GM12878 (cell line): Measurements from ENCODE around the gene PGBD5. TPM values are rescaled to one million over a fixed set of nuclear protein-coding genes. Genes with fewer than 3 reads are reported as not detected.

Source experiments
- ATAC-seq: fragments of 200-7000 bp; cut with Tn5 transposase; 3 replicates; pipeline ENCODE4 v1.9.1; 2020; ENCODE audit warnings: mild to moderate bottlenecking, moderate library complexity
- BruUV-seq: library from RNA; stranded (reverse); fragments of 400-500 nt; replicated peaks from 2 replicates; lab custom pipeline; 2021; lab: Mats Ljungman, UMichigan
- CTCF ChIA-PET: fragments of 300-600 bp; sonication (Branson Sonifier 250); formaldehyde crosslinking; extraction: SDS; loops from one replicate; lab custom pipeline; 2021; ENCODE audit warnings: inconsistent platforms; lab: Yijun Ruan, JAX
- POLR2A ChIA-PET: fragments of 350-600 bp; formaldehyde crosslinking; extraction: SDS; loops from one replicate; lab custom pipeline; 2021; ENCODE audit warnings: inconsistent platforms; lab: Charles Lee
- RAD21 ChIA-PET: fragments of 300-600 bp; sonication (Branson Sonifier 250); formaldehyde crosslinking; loops from one replicate; lab custom pipeline; 2023; ENCODE audit warnings: antibody characterized with exemption; ENCODE audit not compliant: unreplicated experiment; lab: Charles Lee
- SMC1A ChIA-PET: fragments of 300-600 bp; sonication (Branson Sonifier 250); formaldehyde crosslinking; loops from one replicate; lab custom pipeline; 2023; ENCODE audit not compliant: unreplicated experiment, uncharacterized antibody; lab: Charles Lee
- DNase-seq: peaks from one replicate; pipeline ENCODE4 v3.0.0-alpha.2; 2011; ENCODE audit warnings: low read depth, low spot score
- FAIRE-seq: peaks from 3 replicates; lab custom pipeline; 2011; peaks lifted over from hg19 to GRCh38; lab: Jason Lieb, UNC
- H2AFZ ChIP-seq: 2 replicates; pipeline ENCODE4 v1.6.0; 2011; ENCODE audit warnings: low read depth, low read length, control low read depth; ENCODE audit not compliant: control insufficient read depth
- H3K27ac ChIP-seq: 2 replicates; pipeline ENCODE4 v1.5.1; 2011; ENCODE audit warnings: control low read depth; ENCODE audit not compliant: control insufficient read depth, insufficient read depth
- H3K27me3 ChIP-seq, 2 experiments: replicated peaks in 1 of 2; 2 replicates each; pipeline versions ENCODE4 v1.6.0 to v1.6.1; 2011; ENCODE audit warnings: low read length in 1 of 2; ENCODE audit not compliant: control insufficient read depth in 2 of 2, insufficient read depth in 2 of 2
- H3K36me3 ChIP-seq, 2 experiments: 2 replicates each; pipeline ENCODE4 v1.5.1; 2011; ENCODE audit warnings: low read length in 1 of 2; ENCODE audit not compliant: control insufficient read depth in 2 of 2, insufficient read depth in 2 of 2
- H3K4me1 ChIP-seq: 2 replicates; pipeline ENCODE4 v1.6.1; 2011; ENCODE audit warnings: mild to moderate bottlenecking, low read length, moderate library complexity, mixed read lengths; ENCODE audit not compliant: control insufficient read depth, insufficient read depth
- H3K4me2 ChIP-seq: 2 replicates; pipeline ENCODE4 v1.6.0; 2011; ENCODE audit warnings: control low read depth; ENCODE audit not compliant: control insufficient read depth, insufficient read depth
- H3K4me3 ChIP-seq: fragments of 200-600 bp; sonication (generic); 2 replicates; pipeline ENCODE4 v1.5.1; 2016
- H3K79me2 ChIP-seq: 2 replicates; pipeline ENCODE4 v1.6.0; 2011; ENCODE audit warnings: low read length; ENCODE audit not compliant: control insufficient read depth, insufficient read depth
- H3K9ac ChIP-seq: 2 replicates; pipeline ENCODE4 v1.8.0; 2011; ENCODE audit warnings: low read length, control low read depth, mixed read lengths; ENCODE audit not compliant: control insufficient read depth, insufficient read depth
- H3K9me3 ChIP-seq: replicated peaks from 3 replicates; pipeline ENCODE4 v1.5.1; 2011; ENCODE audit warnings: mild to moderate bottlenecking, low read length; ENCODE audit not compliant: control insufficient read depth, insufficient read depth
- H4K20me1 ChIP-seq: 2 replicates; pipeline ENCODE4 v1.6.0; 2011; ENCODE audit not compliant: control insufficient read depth, insufficient read depth
- EZH2 ChIP-seq: IDR thresholded peaks from 2 replicates; pipeline ENCODE4 v1.6.1; 2012; ENCODE audit warnings: low read depth, mild to moderate bottlenecking, control low read depth, inconsistent platforms, low read length, borderline replicate concordance; ENCODE audit not compliant: control insufficient read depth
- IRF4 ChIP-seq: IDR thresholded peaks from 2 replicates; pipeline ENCODE4 v1.6.1; 2011; ENCODE audit warnings: low read depth, low read length
- TCF3 ChIP-seq: IDR thresholded peaks from 2 replicates; pipeline ENCODE4 v1.6.1; 2012; ENCODE audit warnings: low read depth, mild to moderate bottlenecking, low read length, borderline replicate concordance; ENCODE audit not compliant: insufficient read depth
- ZNF207 ChIP-seq: fragments of 450-650 bp; IDR thresholded peaks from 2 replicates; pipeline ENCODE4 v1.6.1; 2014; ENCODE audit warnings: antibody characterized with exemption, mild to moderate bottlenecking, borderline replicate concordance
- ZNF274 ChIP-seq: IDR thresholded peaks from one replicate; pipeline ENCODE4 v1.8.0; 2011; ENCODE audit not compliant: insufficient read length, insufficient read depth
- ZNF622 ChIP-seq: fragments of 450-650 bp; IDR thresholded peaks from 2 replicates; pipeline ENCODE4 v1.6.1; 2017; ENCODE audit warnings: mild to moderate bottlenecking, inconsistent platforms
- WGBS: methylation state at CpG from one replicate; pipeline ENCODE4 v1.1.6; 2016; ENCODE audit warnings: low lambda C conversion rate; ENCODE audit not compliant: insufficient replicate concordance, insufficient coverage; ENCODE audit errors: missing lambda C conversion rate; 5-methylcytosine and 5-hydroxymethylcytosine counted together
- in situ Hi-C: fragments of 300-500 bp; cut with MboI; formaldehyde crosslinking; loops from 9 replicates; pipeline ENCODE4 v1.14.3; 2018; ENCODE audit warnings: mixed read lengths
- intact Hi-C: fragments of 100-400 bp; cut with micrococcal nuclease; formaldehyde crosslinking; loops from one replicate; pipeline ENCODE4 v1.14.2; 2022; ENCODE audit not compliant: unreplicated experiment
- polyA plus RNA-seq, 11 experiments: library from polyadenylated mRNA; depleted of rRNA in 4 of 11; unstranded in 6 of 11; stranded (reverse) in 5 of 11; fragments of >200 nt; fragmentation: Nextera tagmentation in 4 of 11; fragmentation: Illumina TruSeq in 1 of 11; extraction: Ambion mirVana in 4 of 11; extraction: Trizol in 1 of 11; gene quantifications; 1 replicate in 1 of 11; 2 replicates in 10 of 11; pipeline versions ENCODE4 v1.2.1 to v1.2.3, GENCODE V29; 2011 to 2016; ENCODE audit warnings: inconsistent platforms in 2 of 11, missing spikeins in 2 of 11, low read depth in 1 of 11
- total RNA-seq, 4 experiments: library from RNA; depleted of rRNA in 3 of 4; stranded (reverse); fragments of >200 nt in 3 of 4; fragmentation: Illumina TruSeq in 1 of 4; extraction: Trizol in 1 of 4; gene quantifications; 2 replicates each; pipeline versions ENCODE4 v1.2.1 to v1.2.3, GENCODE V29; 2013 to 2021
- TF ChIP-seq, protein P1 (sequence below): fragments of 450-650 bp; formaldehyde crosslinking; IDR thresholded peaks from 2 replicates; pipeline ENCODE4 v1.4.0; 2022; ENCODE audit warnings: mild to moderate bottlenecking, moderate library complexity
- TF ChIP-seq, protein P2 (sequence below): fragments of 450-650 bp; IDR thresholded peaks from 2 replicates; pipeline ENCODE4 v1.6.1; 2017; ENCODE audit warnings: mild to moderate bottlenecking
- TF ChIP-seq, protein P3 (sequence below): IDR thresholded peaks from 2 replicates; pipeline ENCODE4 v1.6.1; 2011; ENCODE audit warnings: borderline replicate concordance, low read depth, mild to moderate bottlenecking, moderate library complexity, low read length; ENCODE audit not compliant: insufficient read depth, poor library complexity, severe bottlenecking

The PGBD5 gene
- total and polyA plus RNA-seq, 10 of the 15 experiments (the other 5 are each of a cell fraction or from before 2014, with no cell fraction given) = 0.03 TPM; not detected in 9

DNA sequence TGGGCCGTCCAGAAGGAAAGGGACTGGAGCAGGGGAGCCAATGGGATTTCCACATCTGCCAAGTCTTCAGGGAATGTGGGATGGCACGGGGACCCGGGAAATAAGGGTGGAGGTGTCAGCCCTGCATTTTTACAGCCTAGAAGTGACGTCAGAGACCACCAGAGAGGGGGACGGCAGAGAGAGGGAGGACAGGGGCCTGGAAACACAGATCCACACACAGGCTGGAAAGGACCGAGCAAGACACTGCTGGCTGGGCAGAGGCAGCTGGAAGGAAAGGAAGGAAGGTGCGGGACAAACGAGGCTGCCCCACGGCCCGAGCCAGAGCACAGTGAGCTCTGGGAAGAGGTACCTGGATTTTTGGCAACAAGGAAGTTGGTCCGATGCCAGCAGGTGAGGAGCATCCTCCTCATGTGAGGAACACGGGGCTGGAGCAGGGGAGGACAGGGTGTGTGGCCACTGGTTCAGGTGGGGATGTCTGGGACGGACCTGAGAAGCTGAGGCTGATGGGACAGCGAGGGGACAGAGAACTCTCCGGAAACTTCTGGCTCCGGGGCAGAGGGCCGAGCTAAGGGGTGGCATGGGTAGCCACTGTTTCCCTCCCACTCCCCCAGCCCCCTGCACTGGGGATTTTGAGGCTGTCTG lies 138.3 kb downstream of the PGBD5 start (continued):
- TF ChIP-seq, protein P1, sequence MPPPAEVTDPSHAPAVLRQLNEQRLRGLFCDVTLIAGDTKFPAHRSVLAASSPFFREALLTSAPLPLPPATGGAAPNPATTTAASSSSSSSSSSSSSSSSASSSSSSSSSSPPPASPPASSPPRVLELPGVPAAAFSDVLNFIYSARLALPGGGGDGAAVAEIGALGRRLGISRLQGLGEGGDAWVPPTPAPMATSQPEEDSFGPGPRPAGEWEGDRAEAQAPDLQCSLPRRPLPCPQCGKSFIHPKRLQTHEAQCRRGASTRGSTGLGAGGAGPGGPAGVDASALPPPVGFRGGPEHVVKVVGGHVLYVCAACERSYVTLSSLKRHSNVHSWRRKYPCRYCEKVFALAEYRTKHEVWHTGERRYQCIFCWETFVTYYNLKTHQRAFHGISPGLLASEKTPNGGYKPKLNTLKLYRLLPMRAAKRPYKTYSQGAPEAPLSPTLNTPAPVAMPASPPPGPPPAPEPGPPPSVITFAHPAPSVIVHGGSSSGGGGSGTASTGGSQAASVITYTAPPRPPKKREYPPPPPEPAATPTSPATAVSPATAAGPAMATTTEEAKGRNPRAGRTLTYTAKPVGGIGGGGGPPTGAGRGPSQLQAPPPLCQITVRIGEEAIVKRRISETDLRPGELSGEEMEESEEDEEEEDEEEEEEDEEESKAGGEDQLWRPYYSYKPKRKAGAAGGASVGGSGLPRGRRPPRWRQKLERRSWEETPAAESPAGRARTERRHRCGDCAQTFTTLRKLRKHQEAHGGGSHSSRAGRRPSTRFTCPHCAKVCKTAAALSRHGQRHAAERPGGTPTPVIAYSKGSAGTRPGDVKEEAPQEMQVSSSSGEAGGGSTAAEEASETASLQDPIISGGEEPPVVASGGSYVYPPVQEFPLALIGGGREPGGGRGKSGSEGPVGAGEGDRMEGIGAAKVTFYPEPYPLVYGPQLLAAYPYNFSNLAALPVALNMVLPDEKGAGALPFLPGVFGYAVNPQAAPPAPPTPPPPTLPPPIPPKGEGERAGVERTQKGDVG = no peak

DNA sequence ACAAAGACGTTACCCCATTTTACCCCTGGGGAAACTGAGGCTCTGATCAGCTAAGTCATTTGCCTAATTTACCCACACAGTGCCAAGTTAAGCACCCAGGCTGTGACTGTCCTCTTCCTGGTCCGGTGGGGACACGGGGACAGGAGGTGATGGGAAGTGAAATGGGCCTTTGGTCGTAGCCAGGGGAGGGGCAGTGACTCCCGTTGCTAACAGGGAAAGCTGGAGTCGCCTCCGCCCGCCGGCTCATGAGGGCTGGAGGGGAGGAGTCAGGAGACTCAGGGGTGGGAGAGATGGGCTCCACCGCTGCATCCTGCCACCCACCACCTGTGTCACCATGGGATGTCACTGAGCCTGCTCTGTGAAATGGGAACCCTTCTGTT lies 139.3 kb downstream of the PGBD5 start:
- H3K9ac ChIP-seq = no peak overlapping the region
- H3K4me1 ChIP-seq = no peaks in the 10 kb centered on the region; the same call in 1 of the 2 replicates
- TF ChIP-seq TCF3 (no peak), EZH2 (no peak), ZNF622 (no peak), ZNF207 (no peak), ZNF274 (no peak), IRF4 (no peak)
- TF ChIP-seq, protein P2, sequence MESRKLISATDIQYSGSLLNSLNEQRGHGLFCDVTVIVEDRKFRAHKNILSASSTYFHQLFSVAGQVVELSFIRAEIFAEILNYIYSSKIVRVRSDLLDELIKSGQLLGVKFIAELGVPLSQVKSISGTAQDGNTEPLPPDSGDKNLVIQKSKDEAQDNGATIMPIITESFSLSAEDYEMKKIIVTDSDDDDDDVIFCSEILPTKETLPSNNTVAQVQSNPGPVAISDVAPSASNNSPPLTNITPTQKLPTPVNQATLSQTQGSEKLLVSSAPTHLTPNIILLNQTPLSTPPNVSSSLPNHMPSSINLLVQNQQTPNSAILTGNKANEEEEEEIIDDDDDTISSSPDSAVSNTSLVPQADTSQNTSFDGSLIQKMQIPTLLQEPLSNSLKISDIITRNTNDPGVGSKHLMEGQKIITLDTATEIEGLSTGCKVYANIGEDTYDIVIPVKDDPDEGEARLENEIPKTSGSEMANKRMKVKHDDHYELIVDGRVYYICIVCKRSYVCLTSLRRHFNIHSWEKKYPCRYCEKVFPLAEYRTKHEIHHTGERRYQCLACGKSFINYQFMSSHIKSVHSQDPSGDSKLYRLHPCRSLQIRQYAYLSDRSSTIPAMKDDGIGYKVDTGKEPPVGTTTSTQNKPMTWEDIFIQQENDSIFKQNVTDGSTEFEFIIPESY = no peak
- TF ChIP-seq, protein P3, sequence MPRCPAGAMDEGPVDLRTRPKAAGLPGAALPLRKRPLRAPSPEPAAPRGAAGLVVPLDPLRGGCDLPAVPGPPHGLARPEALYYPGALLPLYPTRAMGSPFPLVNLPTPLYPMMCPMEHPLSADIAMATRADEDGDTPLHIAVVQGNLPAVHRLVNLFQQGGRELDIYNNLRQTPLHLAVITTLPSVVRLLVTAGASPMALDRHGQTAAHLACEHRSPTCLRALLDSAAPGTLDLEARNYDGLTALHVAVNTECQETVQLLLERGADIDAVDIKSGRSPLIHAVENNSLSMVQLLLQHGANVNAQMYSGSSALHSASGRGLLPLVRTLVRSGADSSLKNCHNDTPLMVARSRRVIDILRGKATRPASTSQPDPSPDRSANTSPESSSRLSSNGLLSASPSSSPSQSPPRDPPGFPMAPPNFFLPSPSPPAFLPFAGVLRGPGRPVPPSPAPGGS = no peak
- H3K27me3 ChIP-seq = no peaks in the 10 kb centered on the region
- in situ Hi-C loops = no loop called here
- H3K79me2 ChIP-seq = no peaks in the 10 kb centered on the region
- H3K4me3 ChIP-seq = no peak overlapping the region
- FAIRE-seq = no peak
- intact Hi-C loops = no loop called here
- RAD21 ChIA-PET = no interaction called here
- no peak for ATAC-seq
- 64% methylated on average over 10 of the region's 10 CpGs for WGBS
- DNase-seq = no peak
- H3K36me3 ChIP-seq = no peaks in the 10 kb centered on the region
- H3K27ac ChIP-seq = no peak overlapping the region
- H3K4me2 ChIP-seq = no peak overlapping the region
- no TSS peak for BruUV-seq
- POLR2A ChIA-PET = no interaction called here
- CTCF ChIA-PET = no interaction called here
- SMC1A ChIA-PET = no interaction called here
- no peaks in the 10 kb centered on the region for H4K20me1 ChIP-seq
- no peaks in the 10 kb centered on the region for H3K9me3 ChIP-seq
- no peak overlapping the region for H2AFZ ChIP-seq
